HEK293 (cell line): ENCODE results near the gene SP3.

ENCODE experiments used
- BCL6B ChIP-seq: fragments of 450-650 bp; formaldehyde crosslinking; IDR thresholded peaks from 2 replicates; pipeline ENCODE4 v1.5.1; 2017; ENCODE audit warnings: missing biosample characterization, missing genetic modification characterization
- EGR2 ChIP-seq: fragments of 450-650 bp; formaldehyde crosslinking; IDR thresholded peaks from 2 replicates; pipeline ENCODE4 v1.5.1; 2016; ENCODE audit warnings: low read depth, missing biosample characterization, missing genetic modification characterization
- GLIS2 ChIP-seq: fragments of 450-650 bp; formaldehyde crosslinking; IDR thresholded peaks from 2 replicates; pipeline ENCODE4 v1.5.1; 2016; ENCODE audit warnings: missing biosample characterization, missing genetic modification characterization
- KLF10 ChIP-seq: fragments of 450-650 bp; IDR thresholded peaks from 2 replicates; pipeline ENCODE4 v1.5.1; 2018; ENCODE audit warnings: missing biosample characterization, mild to moderate bottlenecking, missing genetic modification characterization
- KLF9 ChIP-seq: fragments of 450-650 bp; formaldehyde crosslinking; IDR thresholded peaks from 2 replicates; pipeline ENCODE4 v1.5.1; 2016; ENCODE audit warnings: missing biosample characterization, missing genetic modification characterization, low read depth
- OSR2 ChIP-seq: fragments of 450-650 bp; formaldehyde crosslinking; IDR thresholded peaks from 2 replicates; pipeline ENCODE4 v1.5.1; 2016; ENCODE audit warnings: missing biosample characterization, missing genetic modification characterization
- PRDM10 ChIP-seq: fragments of 450-650 bp; formaldehyde crosslinking; IDR thresholded peaks from 2 replicates; pipeline ENCODE4 v1.5.1; 2016; ENCODE audit warnings: missing biosample characterization, missing genetic modification characterization
- SP3 ChIP-seq: fragments of 450-650 bp; formaldehyde crosslinking; IDR thresholded peaks from 2 replicates; pipeline ENCODE4 v1.5.1; 2016; ENCODE audit warnings: missing biosample characterization, missing genetic modification characterization
- SP7 ChIP-seq: fragments of 450-650 bp; formaldehyde crosslinking; IDR thresholded peaks from 2 replicates; pipeline ENCODE4 v1.5.1; 2016; ENCODE audit warnings: missing biosample characterization, missing genetic modification characterization
- TSHZ1 ChIP-seq: fragments of 450-650 bp; formaldehyde crosslinking; IDR thresholded peaks from 2 replicates; pipeline ENCODE4 v1.5.1; 2016; ENCODE audit warnings: missing biosample characterization, missing genetic modification characterization, borderline replicate concordance
- WT1 ChIP-seq: fragments of 450-650 bp; formaldehyde crosslinking; IDR thresholded peaks from 2 replicates; pipeline ENCODE4 v1.5.1; 2016; ENCODE audit warnings: missing biosample characterization, missing genetic modification characterization
- ZBTB1 ChIP-seq: fragments of 450-650 bp; formaldehyde crosslinking; IDR thresholded peaks from 2 replicates; pipeline ENCODE4 v1.5.1; 2016; ENCODE audit warnings: missing biosample characterization, missing genetic modification characterization
- ZBTB17 ChIP-seq: fragments of 450-650 bp; formaldehyde crosslinking; IDR thresholded peaks from 2 replicates; pipeline ENCODE4 v1.5.1; 2016; ENCODE audit warnings: missing biosample characterization, missing genetic modification characterization
- ZBTB44 ChIP-seq: fragments of 450-650 bp; IDR thresholded peaks from 2 replicates; pipeline ENCODE4 v1.5.1; 2018; ENCODE audit warnings: missing biosample characterization, mild to moderate bottlenecking, missing genetic modification characterization
- ZFHX2 ChIP-seq: fragments of 450-650 bp; formaldehyde crosslinking; conservative IDR thresholded peaks from 2 replicates; pipeline ENCODE4 v1.5.1; 2016; ENCODE audit warnings: missing biosample characterization, missing genetic modification characterization
- ZIC2 ChIP-seq: fragments of 450-650 bp; formaldehyde crosslinking; IDR thresholded peaks from 2 replicates; pipeline ENCODE4 v1.5.1; 2016; ENCODE audit warnings: missing biosample characterization, missing genetic modification characterization
- ZNF114 ChIP-seq: fragments of 450-650 bp; formaldehyde crosslinking; IDR thresholded peaks from 2 replicates; pipeline ENCODE4 v1.5.0; 2017; ENCODE audit warnings: missing biosample characterization, missing genetic modification characterization
- ZNF133 ChIP-seq: fragments of 450-650 bp; formaldehyde crosslinking; IDR thresholded peaks from 2 replicates; pipeline ENCODE4 v1.5.1; 2016; ENCODE audit warnings: missing biosample characterization, missing genetic modification characterization
- ZNF174 ChIP-seq: fragments of 450-650 bp; formaldehyde crosslinking; IDR thresholded peaks from 2 replicates; pipeline ENCODE4 v1.5.0; 2017; ENCODE audit warnings: missing biosample characterization, mild to moderate bottlenecking, missing genetic modification characterization
- ZNF341 ChIP-seq: fragments of 450-650 bp; formaldehyde crosslinking; IDR thresholded peaks from 2 replicates; pipeline ENCODE4; 2016; ENCODE audit warnings: low read depth, missing biosample characterization, missing genetic modification characterization
- ZNF354C ChIP-seq: fragments of 450-650 bp; formaldehyde crosslinking; IDR thresholded peaks from 2 replicates; pipeline ENCODE4 v1.5.1; 2016; ENCODE audit warnings: missing biosample characterization, missing genetic modification characterization, low read depth, borderline replicate concordance
- ZNF394 ChIP-seq: fragments of 450-650 bp; formaldehyde crosslinking; IDR thresholded peaks from 2 replicates; pipeline ENCODE4 v1.5.1; 2016; ENCODE audit warnings: missing biosample characterization, missing genetic modification characterization, mild to moderate bottlenecking, moderate library complexity, borderline replicate concordance
- ZNF555 ChIP-seq: fragments of 450-650 bp; formaldehyde crosslinking; conservative IDR thresholded peaks from 2 replicates; pipeline ENCODE4 v1.5.1; 2017; ENCODE audit warnings: missing biosample characterization, mild to moderate bottlenecking, missing genetic modification characterization, inconsistent platforms
- ZNF561 ChIP-seq: fragments of 450-650 bp; IDR thresholded peaks from 2 replicates; pipeline ENCODE4 v1.5.1; 2018; ENCODE audit warnings: missing biosample characterization, missing genetic modification characterization, borderline replicate concordance
- ZNF600 ChIP-seq: fragments of 450-650 bp; formaldehyde crosslinking; IDR thresholded peaks from 2 replicates; pipeline ENCODE4 v1.5.1; 2016; ENCODE audit warnings: missing biosample characterization, missing genetic modification characterization
- ZNF621 ChIP-seq: fragments of 450-650 bp; formaldehyde crosslinking; IDR thresholded peaks from 2 replicates; pipeline ENCODE4 v1.5.1; 2017; ENCODE audit warnings: missing biosample characterization, missing genetic modification characterization
- ZNF629 ChIP-seq: fragments of 450-650 bp; formaldehyde crosslinking; IDR thresholded peaks from 2 replicates; pipeline ENCODE4 v1.5.1; 2017; ENCODE audit warnings: missing biosample characterization, missing genetic modification characterization
- ZNF791 ChIP-seq: fragments of 450-650 bp; formaldehyde crosslinking; IDR thresholded peaks from 2 replicates; pipeline ENCODE4 v1.5.1; 2016; ENCODE audit warnings: missing biosample characterization, missing genetic modification characterization
- ZNF837 ChIP-seq: fragments of 450-650 bp; formaldehyde crosslinking; IDR thresholded peaks from 2 replicates; pipeline ENCODE4 v1.5.1; 2016; ENCODE audit warnings: missing biosample characterization, missing genetic modification characterization
- ZNF843 ChIP-seq: fragments of 450-650 bp; formaldehyde crosslinking; IDR thresholded peaks from 2 replicates; pipeline ENCODE4 v1.5.1; 2016; ENCODE audit warnings: missing biosample characterization, missing genetic modification characterization

SP3 gene

GRCh38 chr2:173965372-173966025 is at the start of gene SP3 (continued):
- no peak for TF ChIP-seq ZBTB44 (tag by site-specific recombination)
- TF ChIP-seq OSR2 (tag by site-specific recombination), result peak; percentile 57
- peak; percentile 94 for TF ChIP-seq ZNF341 (tag by site-specific recombination)
- no peak for TF ChIP-seq ZNF629 (tag by site-specific recombination)
- TF ChIP-seq ZIC2, result peak; percentile 86
- TF ChIP-seq ZNF837 (tag by site-specific recombination), result no peak
- peak; percentile 70; the same call in 1 of the 2 replicates for TF ChIP-seq ZNF561 (tag by site-specific recombination)
- TF ChIP-seq ZNF600 (tag by site-specific recombination), result peak; percentile 72
- no peak for TF ChIP-seq ZNF555 (tag by site-specific recombination)
- TF ChIP-seq KLF10 (tag by site-specific recombination), result no peak
- TF ChIP-seq ZNF174 (tag by site-specific recombination), result no peak
- TF ChIP-seq ZNF394 (tag by site-specific recombination), result peak; percentile 44; the same call in 1 of the 2 replicates
- peak; percentile 85; the same call in 1 of the 2 replicates for TF ChIP-seq GLIS2 (tag by site-specific recombination)
- TF ChIP-seq SP7 (tag by site-specific recombination), result peak; percentile 61
- TF ChIP-seq PRDM10, result peak; percentile 87
- peak; percentile 62; the same call in 1 of the 2 replicates for TF ChIP-seq ZNF843 (tag by site-specific recombination)
- TF ChIP-seq ZNF133 (tag by site-specific recombination), result no peak
- TF ChIP-seq WT1, result no peak
- TF ChIP-seq ZNF354C (tag by site-specific recombination), result no peak
- TF ChIP-seq ZBTB1 (tag by site-specific recombination), result no peak
- TF ChIP-seq EGR2, result 0 out of 2 replicates have a peak, but pooled peaks have one; percentile 15
- no peak for TF ChIP-seq ZNF621 (tag by site-specific recombination)
- no peak for TF ChIP-seq BCL6B (tag by site-specific recombination)
- peak; percentile 9; the same call in 1 of the 2 replicates for TF ChIP-seq ZFHX2 (tag by site-specific recombination)
- no peak for TF ChIP-seq ZNF791
- TF ChIP-seq ZNF114 (tag by site-specific recombination), result no peak
- peak; percentile 53 for TF ChIP-seq SP3 (tag by site-specific recombination)
- TF ChIP-seq TSHZ1 (tag by site-specific recombination), result no peak
- peak; percentile 66 for TF ChIP-seq ZBTB17
- TF ChIP-seq KLF9 (tag by site-specific recombination), result peak; percentile 53; the same call in 1 of the 2 replicates
